ENCODE results near the gene UNC79.

Gene UNC79

GRCh38 chr14:93727917-93728650 is 297.3 kb downstream of the UNC79 start:
- DNase-seq (ENCODE audit: low spot score), result no peak

DNA sequence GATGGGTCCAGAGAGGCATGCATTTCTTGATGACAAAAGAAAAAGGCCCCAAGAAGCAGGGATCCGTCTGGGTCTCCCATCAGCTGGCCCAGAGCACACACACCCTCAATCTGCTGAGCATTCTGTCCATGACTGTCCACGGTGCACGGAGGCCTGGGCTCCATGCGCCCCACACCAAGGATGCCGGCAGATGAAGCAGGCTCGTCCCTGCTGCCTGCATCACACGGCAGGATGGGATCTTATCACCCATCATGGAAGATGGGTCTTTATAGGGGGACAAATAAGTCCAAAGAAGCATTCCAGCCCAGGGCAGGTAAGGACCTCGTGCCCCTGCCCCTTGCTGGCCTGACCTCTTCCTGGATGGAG is 297.9 kb downstream of the UNC79 start:
- no peak for DNase-seq (ENCODE audit: low spot score)

GRCh38 chr14:93729993-93730392 is 299.3 kb downstream of the UNC79 start:
- DNase-seq (ENCODE audit: low spot score), result no peak

DNA sequence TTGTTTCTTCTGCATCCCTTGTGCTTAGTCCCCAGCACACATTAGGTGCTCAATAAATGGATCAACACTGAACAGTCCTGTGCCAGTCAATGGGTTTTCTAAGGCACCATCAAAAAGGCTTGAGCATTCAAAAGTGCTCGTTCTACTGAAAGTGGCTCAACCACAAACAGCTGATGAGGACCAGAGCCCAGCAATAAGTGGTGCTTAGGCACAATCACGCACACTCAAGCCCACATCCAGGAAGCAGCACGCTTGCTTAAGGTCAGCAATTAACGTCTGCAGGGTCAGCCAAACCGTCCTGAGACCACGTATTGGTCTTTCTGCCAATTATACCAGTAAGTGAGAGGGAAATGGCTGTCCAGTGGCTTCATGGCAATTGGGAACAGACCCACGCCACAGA is 301.0 kb downstream of the UNC79 start:
- no peak for DNase-seq (ENCODE audit: low spot score)

GRCh38 chr14:93732524-93732923 is 301.8 kb downstream of the UNC79 start:
- DNase-seq (ENCODE audit: low spot score), result no peak

- no peak for DNase-seq (ENCODE audit: low spot score)
These were observed 302.5 kb downstream of the UNC79 start for GRCh38 chr14:93733231-93733630.

- DNase-seq (ENCODE audit: low spot score), result no peak
These were observed 302.9 kb downstream of the UNC79 start for GRCh38 chr14:93733631-93734030.

DNA sequence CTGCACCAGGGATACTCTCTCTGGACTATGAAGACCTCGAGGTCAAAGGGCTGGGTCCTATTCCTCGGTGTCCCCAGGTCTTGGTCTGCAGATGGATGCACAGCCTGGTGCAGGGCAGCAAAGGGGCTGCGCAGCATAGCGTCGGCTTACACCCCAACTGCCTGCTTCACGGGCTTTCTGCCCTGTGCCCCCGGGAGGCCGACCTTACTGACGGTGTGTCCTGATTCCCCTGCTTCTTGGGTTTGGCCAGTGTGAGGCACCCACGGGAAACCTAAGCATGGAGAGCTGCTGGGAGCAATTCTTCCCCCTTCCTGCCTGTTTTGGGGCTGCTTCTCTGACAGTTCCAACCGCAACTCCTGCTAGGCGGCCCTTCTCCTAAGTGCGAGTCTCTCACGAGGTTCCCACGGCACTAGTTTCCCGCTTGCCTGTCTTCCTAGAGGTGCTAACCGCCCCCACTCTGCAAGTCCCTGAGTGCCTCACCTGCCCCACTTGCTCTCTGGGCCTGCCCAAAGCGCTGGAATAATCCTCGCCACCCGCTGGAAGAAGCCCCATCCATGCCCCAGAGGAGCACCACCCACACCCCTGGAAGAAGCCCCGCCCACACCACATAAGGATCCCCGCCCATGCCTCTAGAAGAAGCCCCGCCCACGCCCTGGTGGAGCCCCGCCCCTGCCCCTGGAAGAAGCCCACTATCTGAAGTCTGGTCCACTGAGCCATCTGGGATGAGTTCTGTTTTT is 303.5 kb downstream of the UNC79 start:
- no peak for DNase-seq (ENCODE audit: low spot score)

DNA sequence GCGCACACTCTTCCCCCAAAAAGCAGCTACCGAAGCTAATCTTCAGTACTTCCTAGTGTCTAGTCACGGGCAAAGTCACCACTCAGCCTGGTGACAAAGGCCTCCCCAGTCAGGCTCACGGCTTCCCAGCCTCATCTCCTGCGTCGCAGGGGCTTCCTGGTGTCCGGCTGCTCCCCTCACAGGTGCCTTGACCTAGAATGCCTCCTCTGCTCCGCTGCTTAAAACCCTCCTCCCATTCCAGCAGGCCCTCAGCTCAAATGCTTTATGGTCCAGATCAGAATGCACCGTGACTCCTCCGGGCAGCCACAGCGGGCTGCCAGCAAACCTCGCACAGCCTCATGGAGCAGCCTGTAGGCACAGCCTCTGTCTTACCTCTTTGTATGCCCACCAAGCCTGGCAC is 304.5 kb downstream of the UNC79 start:
- no peak for DNase-seq (ENCODE audit: low spot score)

GRCh38 chr14:93736378-93737014 is 305.8 kb downstream of the UNC79 start:
- no peak for DNase-seq (ENCODE audit: low spot score)

- DNase-seq (ENCODE audit: low spot score), result no peak
These were observed 306.9 kb downstream of the UNC79 start for GRCh38 chr14:93737634-93738033.

- DNase-seq (ENCODE audit: low spot score), result no peak
These were observed 311.0 kb downstream of the UNC79 start for GRCh38 chr14:93741556-93742230.

- no peak for DNase-seq (ENCODE audit: low spot score)
These were observed 312.0 kb downstream of the UNC79 start for GRCh38 chr14:93742761-93743160.

- DNase-seq (ENCODE audit: low spot score), result no peak
These were observed 312.7 kb downstream of the UNC79 start for GRCh38 chr14:93743270-93744060.

- DNase-seq (ENCODE audit: low spot score), result no peak
These were observed 313.4 kb downstream of the UNC79 start for GRCh38 chr14:93744176-93744575.

GRCh38 chr14:93744876-93745275 is 314.1 kb downstream of the UNC79 start:
- no peak for DNase-seq (ENCODE audit: low spot score)

DNA sequence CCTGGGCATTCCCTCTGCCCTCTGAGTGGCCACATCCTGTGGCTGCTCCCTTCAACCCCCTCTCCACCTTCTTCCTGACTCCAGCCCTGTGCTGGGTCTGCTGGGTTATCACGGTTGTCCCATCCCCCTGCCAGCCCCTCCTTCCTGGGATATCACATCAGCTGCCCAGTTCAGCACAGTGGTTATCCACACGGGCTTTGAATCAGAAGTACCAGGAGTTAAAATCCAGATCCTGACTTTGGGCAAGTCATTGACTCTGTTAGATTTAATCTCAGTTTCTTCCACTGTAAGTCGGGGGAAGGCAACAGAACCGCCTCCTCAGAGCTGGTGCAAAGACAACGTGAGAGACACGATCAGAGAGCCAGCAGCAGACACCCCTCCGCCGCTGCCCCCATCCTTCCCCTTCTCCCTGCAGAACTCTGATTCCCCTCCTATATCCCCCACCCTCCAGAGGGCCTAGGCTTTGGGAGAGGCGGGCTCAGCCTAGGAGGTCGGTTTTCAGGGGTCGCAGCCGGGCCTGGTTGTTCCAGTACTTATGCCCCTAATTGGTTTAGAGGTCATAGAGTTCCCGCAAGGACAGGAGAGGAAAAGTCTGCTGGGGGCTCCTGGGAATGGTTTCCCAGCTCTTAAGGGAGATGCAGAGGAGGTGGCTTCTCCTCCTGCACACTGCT is 315.0 kb downstream of the UNC79 start:
- DNase-seq (ENCODE audit: low spot score), result no peak

DNA sequence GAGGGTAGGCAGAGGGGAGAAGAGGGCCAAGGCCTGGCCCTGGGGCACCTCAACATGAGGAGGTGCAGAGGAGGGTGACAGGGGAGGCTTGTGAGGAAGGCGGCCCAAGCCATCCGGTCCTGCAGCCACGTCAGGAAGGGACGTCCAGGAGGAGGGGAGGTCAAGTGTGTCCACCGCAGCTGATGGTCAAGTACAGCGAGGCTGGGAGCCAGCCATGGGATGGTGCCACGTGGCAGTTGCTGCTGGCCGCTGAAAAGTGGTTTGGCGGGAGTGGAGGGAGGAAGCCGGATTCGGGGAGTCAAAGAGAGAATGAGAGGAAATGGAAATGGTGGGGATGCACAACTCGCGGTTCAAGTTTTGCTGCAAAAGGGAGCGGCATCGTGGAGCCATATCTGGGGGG is 316.4 kb downstream of the UNC79 start:
- DNase-seq (ENCODE audit: low spot score), result no peak

- DNase-seq (ENCODE audit: low spot score), result no peak
These were observed 316.8 kb downstream of the UNC79 start for GRCh38 chr14:93747560-93747959.

DNA sequence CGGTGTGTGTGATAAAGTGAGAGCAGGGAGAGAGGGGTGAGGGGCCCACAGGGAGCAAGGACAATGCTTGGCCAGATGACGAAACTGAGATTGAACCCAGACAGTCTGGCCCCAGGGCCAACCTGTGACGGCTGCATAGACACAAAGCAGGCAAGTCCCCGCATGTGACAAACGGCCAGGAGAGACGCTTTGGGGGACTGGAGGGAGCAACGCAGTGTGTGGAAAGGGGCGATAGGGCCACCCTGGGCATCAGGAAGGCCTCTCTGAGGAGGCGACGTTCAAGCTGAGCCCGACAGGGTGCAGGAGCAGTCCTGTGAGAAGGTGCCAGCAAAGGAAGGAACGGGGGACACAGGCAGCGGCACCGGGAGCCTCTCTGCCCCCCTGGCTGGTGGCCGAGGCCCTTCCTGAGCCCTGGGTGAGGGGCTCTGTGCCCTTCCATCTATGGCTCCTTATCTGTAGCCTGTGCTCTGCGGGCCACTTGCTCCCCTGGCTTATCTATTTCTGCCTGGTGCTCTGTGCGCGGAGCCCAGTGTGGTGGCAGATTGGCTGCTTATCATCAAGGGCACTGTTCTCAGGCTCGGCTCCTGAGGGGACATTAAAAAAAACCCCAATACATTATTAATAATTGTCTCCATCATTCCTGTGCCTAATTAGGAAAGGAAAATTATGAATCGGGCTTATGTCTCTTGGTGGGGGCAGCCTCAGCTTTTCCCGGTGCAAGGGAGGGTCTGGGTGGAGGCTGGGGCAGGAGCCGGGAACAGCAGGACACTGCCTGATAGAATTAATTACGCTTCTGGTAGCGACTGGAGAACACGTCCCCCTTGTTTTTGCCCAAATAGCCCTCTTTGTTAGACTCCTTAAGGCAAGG is 317.7 kb downstream of the UNC79 start:
- no peak for DNase-seq (ENCODE audit: low spot score)

Data from putamen (tissue), 1 donor.